H9 (cell line): ENCODE measurements around the gene PRDM13. TPM values are rescaled to one million over a fixed set of nuclear protein-coding genes. Genes with fewer than 3 reads are reported as not detected.

Experiments used
- DNase-seq: peaks from one replicate; pipeline ENCODE4 v3.0.0-alpha.2; 2017
- H2AFZ ChIP-seq: one replicate; pipeline ENCODE4 v1.6.1; 2013; ENCODE audit warnings: mild to moderate bottlenecking, low read length, control low read depth, moderate library complexity
- H2AK5ac ChIP-seq: 2 replicates; pipeline ENCODE4 v1.6.1; 2013; ENCODE audit warnings: low read length, control low read depth, mixed read lengths; ENCODE audit not compliant: insufficient read length
- H2BK120ac ChIP-seq: one replicate; pipeline ENCODE4 v1.6.1; 2013; ENCODE audit warnings: low read depth, mild to moderate bottlenecking, low read length, control low read depth, inconsistent platforms; ENCODE audit not compliant: poor library complexity, severe bottlenecking
- H2BK12ac ChIP-seq: 2 replicates; pipeline ENCODE4 v1.6.1; 2013; ENCODE audit warnings: low read length, control low read depth, mixed read lengths, low read depth; ENCODE audit not compliant: insufficient read length
- H2BK15ac ChIP-seq: 2 replicates; pipeline ENCODE4 v1.6.1; 2013; ENCODE audit warnings: low read depth, low read length, control low read depth
- H2BK20ac ChIP-seq: one replicate; pipeline ENCODE4 v1.6.1; 2013; ENCODE audit warnings: low read depth, mild to moderate bottlenecking, low read length, control low read depth, inconsistent platforms; ENCODE audit not compliant: poor library complexity, severe bottlenecking
- H2BK5ac ChIP-seq: 2 replicates; pipeline ENCODE4 v1.6.1; 2013; ENCODE audit warnings: low read length, control low read depth, mixed read lengths; ENCODE audit not compliant: insufficient read length
- H3K14ac ChIP-seq: 2 replicates; pipeline ENCODE4 v1.6.1; 2013; ENCODE audit warnings: low read length, control low read depth; ENCODE audit not compliant: insufficient read depth
- H3K18ac ChIP-seq: 2 replicates; pipeline ENCODE4 v1.6.1; 2013; ENCODE audit warnings: low read depth, mild to moderate bottlenecking, mixed read lengths, low read length, control low read depth; ENCODE audit not compliant: insufficient read length
- H3K23ac ChIP-seq: 2 replicates; pipeline ENCODE4 v1.6.1; 2013; ENCODE audit warnings: low read length, control low read depth, mixed read lengths, low read depth; ENCODE audit not compliant: insufficient read length
- H3K23me2 ChIP-seq: 2 replicates; pipeline ENCODE4 v1.6.1; 2013; ENCODE audit warnings: low read depth, mild to moderate bottlenecking, mixed read lengths, low read length, control low read depth; ENCODE audit not compliant: insufficient read length, poor library complexity, severe bottlenecking
- H3K27ac ChIP-seq: 2 replicates; pipeline ENCODE4 v1.5.1; 2013; ENCODE audit warnings: low read length, control low read depth, mixed read lengths, low read depth; ENCODE audit not compliant: insufficient read length
- H3K27me3 ChIP-seq: 2 replicates; pipeline ENCODE4 v1.6.1; 2013; ENCODE audit warnings: low read length, control low read depth, inconsistent platforms; ENCODE audit not compliant: insufficient read depth
- H3K4ac ChIP-seq: 2 replicates; pipeline ENCODE4 v1.6.1; 2013; ENCODE audit warnings: low read depth, mild to moderate bottlenecking, control low read depth, inconsistent platforms, low read length, moderate library complexity
- H3K4me1 ChIP-seq: 2 replicates; pipeline ENCODE4 v1.6.1; 2013; ENCODE audit warnings: low read length, control low read depth, inconsistent platforms; ENCODE audit not compliant: insufficient read depth
- H3K4me2 ChIP-seq: 2 replicates; pipeline ENCODE4 v1.6.1; 2013; ENCODE audit warnings: low read length, control low read depth, mixed read lengths; ENCODE audit not compliant: insufficient read length, insufficient read depth
- H3K56ac ChIP-seq: 2 replicates; pipeline ENCODE4 v1.6.1; 2013; ENCODE audit warnings: low read depth, mild to moderate bottlenecking, mixed read lengths, low read length, control low read depth; ENCODE audit not compliant: insufficient read length
- H3K79me1 ChIP-seq: 2 replicates; pipeline ENCODE4 v1.6.1; 2013; ENCODE audit warnings: low read depth, mild to moderate bottlenecking, moderate library complexity, low read length, control low read depth, inconsistent platforms; ENCODE audit not compliant: insufficient read depth, poor library complexity, severe bottlenecking
- H3K79me2 ChIP-seq: 2 replicates; pipeline ENCODE4 v1.6.1; 2013; ENCODE audit warnings: low read length, control low read depth, inconsistent platforms; ENCODE audit not compliant: insufficient read depth
- H3K9ac ChIP-seq: 2 replicates; pipeline ENCODE4 v1.6.1; 2013; ENCODE audit warnings: low read length, control low read depth, mixed read lengths; ENCODE audit not compliant: insufficient read length; ENCODE audit errors: extremely low read depth
- H3K9me3 ChIP-seq: one replicate; pipeline ENCODE4 v1.6.1; 2013; ENCODE audit warnings: low read depth, low read length, inconsistent platforms; ENCODE audit not compliant: control insufficient read depth
- H3T11ph ChIP-seq: one replicate; pipeline ENCODE4 v1.6.1; 2013; ENCODE audit warnings: mild to moderate bottlenecking, low read length, control low read depth, inconsistent platforms
- H4K20me1 ChIP-seq: one replicate; pipeline ENCODE4 v1.6.1; 2013; ENCODE audit not compliant: control insufficient read depth, insufficient read length, insufficient read depth
- H4K5ac ChIP-seq: 2 replicates; pipeline ENCODE4 v1.6.1; 2013; ENCODE audit warnings: low read depth, mild to moderate bottlenecking, mixed read lengths, low read length, control low read depth; ENCODE audit not compliant: insufficient read length
- H4K8ac ChIP-seq: replicated peaks from 2 replicates; pipeline ENCODE4 v1.6.1; 2013; ENCODE audit warnings: low read length, control low read depth, mixed read lengths, low read depth; ENCODE audit not compliant: insufficient read length
- H4K91ac ChIP-seq: 2 replicates; pipeline ENCODE4 v1.6.1; 2013; ENCODE audit warnings: low read depth, mild to moderate bottlenecking, moderate library complexity, mixed read lengths, low read length, control low read depth; ENCODE audit not compliant: insufficient read length
- H3K27ac Mint-ChIP-seq, 3 experiments: 2 replicates in 2 of 3; 3 replicates in 1 of 3; pipeline ENCODE4 v1.8.0; 2020 to 2021; ENCODE audit warnings: mixed read lengths in 3 of 3, mild to moderate bottlenecking in 1 of 3, moderate library complexity in 1 of 3
- H3K27me3 Mint-ChIP-seq: 2 replicates; pipeline ENCODE4 v1.8.0; 2021; ENCODE audit warnings: low read depth, mild to moderate bottlenecking, moderate library complexity, mixed read lengths
- H3K36me3 Mint-ChIP-seq, 3 experiments: 2 replicates in 2 of 3; 3 replicates in 1 of 3; pipeline ENCODE4 v1.8.0; 2020 to 2021; ENCODE audit warnings: low read depth in 3 of 3, mixed read lengths in 3 of 3; ENCODE audit not compliant: insufficient read depth in 1 of 3
- H3K4me1 Mint-ChIP-seq, 2 experiments: 2 replicates each; pipeline ENCODE4 v1.8.0; 2020; ENCODE audit warnings: mixed read lengths in 2 of 2
- H3K4me3 Mint-ChIP-seq, 2 experiments: 2 replicates in 1 of 2; 3 replicates in 1 of 2; pipeline ENCODE4 v1.8.0; 2020 to 2021; ENCODE audit warnings: mild to moderate bottlenecking in 2 of 2, mixed read lengths in 2 of 2, moderate library complexity in 1 of 2
- H3K9me3 Mint-ChIP-seq, 2 experiments: 2 replicates in 1 of 2; 3 replicates in 1 of 2; pipeline ENCODE4 v1.8.0; 2020; ENCODE audit warnings: mild to moderate bottlenecking in 2 of 2, mixed read lengths in 2 of 2, moderate library complexity in 1 of 2
- CTCF ChIP-seq: fragments of 200-600 bp; sonication (generic); conservative IDR thresholded peaks from 3 replicates; pipeline ENCODE4 v1.8.0; 2021; ENCODE audit warnings: antibody characterized with exemption, mild to moderate bottlenecking
- WGBS: extraction: QIAGEN DNeasy Blood & Tissue Kit; methylation state at CpG from one replicate; pipeline ENCODE4 v1.1.7; 2013; ENCODE audit warnings: missing lambda C conversion rate, low lambda C conversion rate, mixed read lengths; ENCODE audit not compliant: insufficient read length; ENCODE audit errors: extremely low coverage; 5-methylcytosine and 5-hydroxymethylcytosine counted together
- total RNA-seq: library from RNA; stranded (reverse); gene quantifications from 2 replicates; pipeline ENCODE4 v1.2.1, GENCODE V29; 2021

PRDM13 gene
- total RNA-seq, 1 experiment from 2014 or later, result not detected

- DNase-seq, result no peak
- H4K20me1 ChIP-seq, result no peaks in the 10 kb centered on the region
- no peak overlapping the region for H4K8ac ChIP-seq
- TF ChIP-seq CTCF, result no peak
- H3K79me1 ChIP-seq, result no peaks in the 10 kb centered on the region
- no peak overlapping the region for H3K4me2 ChIP-seq
- no peak overlapping the region for H2BK20ac ChIP-seq
- H3K23me2 ChIP-seq, result peaks cover 6% of the 10 kb centered on the region
- H3K4me1 ChIP-seq, result no peaks in the 10 kb centered on the region
- WGBS, result no CpG with 5 or more reads among the region's 10 CpGs
- peak overlapping the region in 1 of 2 experiments; percentile 82; a peak in 3 of 5 replicates for H3K4me3 Mint-ChIP-seq
- no peak overlapping the region for H2BK15ac ChIP-seq
- no peak overlapping the region for H3K9ac ChIP-seq
- H3K9me3 Mint-ChIP-seq, result peaks cover 2 to 5% of the 10 kb centered on the region in 2 experiments; a peak in 1 of 5 replicates
- H3T11ph ChIP-seq, result no peak overlapping the region
- no peak overlapping the region for H4K91ac ChIP-seq
- H3K27ac Mint-ChIP-seq, result no peak overlapping the region
- H2BK12ac ChIP-seq, result no peak overlapping the region
- no peak overlapping the region for H3K56ac ChIP-seq
- no peak overlapping the region for H2BK120ac ChIP-seq
- H3K4me1 Mint-ChIP-seq, result peaks cover 12 to 27% of the 10 kb centered on the region in 2 experiments
- no peak overlapping the region for H2BK5ac ChIP-seq
- H2AK5ac ChIP-seq, result no peak overlapping the region
- no peak overlapping the region for H4K5ac ChIP-seq
- no peak overlapping the region for H3K23ac ChIP-seq
- peaks cover 75% of the 10 kb centered on the region for H3K27me3 ChIP-seq
- H3K79me2 ChIP-seq, result no peaks in the 10 kb centered on the region
- H3K14ac ChIP-seq, result no peak overlapping the region
- H2AFZ ChIP-seq, result no peak overlapping the region
- no peaks in the 10 kb centered on the region for H3K9me3 ChIP-seq
- no peak overlapping the region for H3K27ac ChIP-seq
- no peaks in the 10 kb centered on the region for H3K36me3 Mint-ChIP-seq
- H3K27me3 Mint-ChIP-seq, result peaks cover 92% of the 10 kb centered on the region
- H3K18ac ChIP-seq, result no peak overlapping the region
- no peak overlapping the region for H3K4ac ChIP-seq
Measured at GRCh38 chr6:99589907-99590493, 16.6 kb upstream of the PRDM13 start.
